Smooth muscle cell (in vitro differentiated cells): ENCODE data around the gene RPS4Y2. TPM values are rescaled to one million over a fixed set of nuclear protein-coding genes. Genes with fewer than 3 reads are reported as not detected.

Experiments
- DNase-seq: peaks from one replicate; lab custom pipeline; 2025; ENCODE audit not compliant: unreplicated experiment; lab: John Stamatoyannopoulos, UW
- H2AFZ ChIP-seq: fragments of 200-600 bp; sonication (generic); 2 replicates; pipeline ENCODE4 v1.6.0; 2016; ENCODE audit warnings: antibody characterized with exemption, low read depth, mild to moderate bottlenecking
- H3F3A ChIP-seq: fragments of 200-600 bp; sonication (generic); 2 replicates; pipeline ENCODE4 v1.6.0; 2017; ENCODE audit warnings: antibody characterized with exemption, low read depth
- H3K27ac ChIP-seq: fragments of 200-600 bp; sonication (generic); 2 replicates; pipeline ENCODE4 v1.5.1; 2016; ENCODE audit warnings: low read depth, mild to moderate bottlenecking
- H3K27me3 ChIP-seq: fragments of 200-600 bp; sonication (generic); 2 replicates; pipeline ENCODE4 v1.6.1; 2016; ENCODE audit warnings: low read depth, mild to moderate bottlenecking
- H3K36me3 ChIP-seq: fragments of 200-600 bp; sonication (generic); 2 replicates; pipeline ENCODE4 v1.5.1; 2016; ENCODE audit warnings: low read depth
- H3K4me1 ChIP-seq: fragments of 200-600 bp; sonication (generic); 2 replicates; pipeline ENCODE4 v1.5.1; 2016; ENCODE audit warnings: low read depth
- H3K4me2 ChIP-seq: fragments of 200-600 bp; sonication (generic); 2 replicates; pipeline ENCODE4 v1.6.0; 2016; ENCODE audit warnings: mild to moderate bottlenecking
- H3K4me3 ChIP-seq: fragments of 200-600 bp; sonication (generic); 2 replicates; pipeline ENCODE4 v1.5.1; 2016; ENCODE audit warnings: mild to moderate bottlenecking
- H3K79me2 ChIP-seq: fragments of 200-600 bp; sonication (generic); 2 replicates; pipeline ENCODE4 v1.6.0; 2016; ENCODE audit warnings: low read depth, mild to moderate bottlenecking
- H3K9ac ChIP-seq: fragments of 200-600 bp; sonication (generic); 2 replicates; pipeline ENCODE4 v1.6.0; 2016; ENCODE audit warnings: low read depth
- H3K9me3 ChIP-seq: fragments of 200-600 bp; sonication (generic); replicated peaks from 2 replicates; pipeline ENCODE4 v1.5.1; 2016; ENCODE audit warnings: low read depth
- H4K20me1 ChIP-seq: fragments of 200-600 bp; sonication (generic); 2 replicates; pipeline ENCODE4 v1.6.0; 2016; ENCODE audit warnings: low read depth
- WGBS: methylation state at CpG from one replicate; pipeline ENCODE4 v1.1.7; 2016; ENCODE audit warnings: low lambda C conversion rate; 5-methylcytosine and 5-hydroxymethylcytosine counted together
- polyA plus RNA-seq: library from polyadenylated mRNA; unstranded; fragments of >200 nt; fragmentation: Nextera tagmentation; extraction: Ambion mirVana; gene quantifications from 2 replicates; pipeline ENCODE4 v1.2.1, GENCODE V29; 2016
- total RNA-seq: library from RNA; depleted of rRNA; stranded (reverse); fragments of >200 nt; gene quantifications from 2 replicates; pipeline ENCODE4 v1.2.3, GENCODE V29; 2014
- TF ChIP-seq, protein P1 (sequence below): fragments of 200-600 bp; sonication (generic); IDR thresholded peaks from 2 replicates; pipeline ENCODE4 v1.5.1; 2017; ENCODE audit warnings: borderline replicate concordance, mild to moderate bottlenecking, antibody characterized with exemption; ENCODE audit not compliant: insufficient read depth, poor library complexity, severe bottlenecking

RPS4Y2 gene
- not detected in 2 replicates for total RNA-seq
- not detected in 2 replicates for polyA plus RNA-seq

DNA sequence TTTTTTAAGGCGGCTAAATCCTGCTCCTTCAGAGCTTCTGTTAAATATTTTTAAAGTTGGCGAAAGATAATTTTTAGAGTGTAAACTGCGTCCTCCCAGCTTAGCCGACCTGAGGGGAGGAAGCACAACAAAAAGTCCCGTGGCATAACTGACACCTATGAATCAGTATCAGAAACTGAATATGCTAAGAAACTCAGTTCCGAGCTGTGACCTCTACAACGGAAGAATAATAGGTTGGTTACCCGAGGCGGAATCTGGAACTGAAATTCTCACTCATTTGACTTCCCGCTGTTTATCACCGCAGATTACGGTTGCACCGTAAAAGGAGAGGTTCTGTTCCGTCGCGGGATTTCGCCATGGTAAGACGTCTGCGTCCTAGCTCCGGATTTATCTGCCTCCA is at the start of gene RPS4Y2:
Gene RPS4Y2 (plus strand): TSS at position 301 of the 400 bp plus-strand sequence. CDS start 56 bp downstream, at position 357.
- H3K27ac ChIP-seq = no peak within 1 kb of the TSS
- H3K27me3 ChIP-seq = no peaks in the 10 kb centered on the region
- H3K4me3 ChIP-seq = no peak within 1 kb of the TSS
- no peaks in the 10 kb centered on the region for H3K9me3 ChIP-seq
- DNase-seq = no peak
- H4K20me1 ChIP-seq = no peaks in the 10 kb centered on the region
- H3K36me3 ChIP-seq = no peaks in the 10 kb centered on the region
- no CpG with 5 or more reads among the region's 20 CpGs for WGBS
- no peak within 1 kb of the TSS for H3K4me2 ChIP-seq
- H3F3A ChIP-seq = no peaks in the 10 kb centered on the region
- no peak within 1 kb of the TSS for H2AFZ ChIP-seq
- no peaks in the 10 kb centered on the region for H3K79me2 ChIP-seq
- no peak within 1 kb of the TSS for H3K9ac ChIP-seq
- H3K4me1 ChIP-seq = no peaks in the 10 kb centered on the region
- TF ChIP-seq, protein P1, sequence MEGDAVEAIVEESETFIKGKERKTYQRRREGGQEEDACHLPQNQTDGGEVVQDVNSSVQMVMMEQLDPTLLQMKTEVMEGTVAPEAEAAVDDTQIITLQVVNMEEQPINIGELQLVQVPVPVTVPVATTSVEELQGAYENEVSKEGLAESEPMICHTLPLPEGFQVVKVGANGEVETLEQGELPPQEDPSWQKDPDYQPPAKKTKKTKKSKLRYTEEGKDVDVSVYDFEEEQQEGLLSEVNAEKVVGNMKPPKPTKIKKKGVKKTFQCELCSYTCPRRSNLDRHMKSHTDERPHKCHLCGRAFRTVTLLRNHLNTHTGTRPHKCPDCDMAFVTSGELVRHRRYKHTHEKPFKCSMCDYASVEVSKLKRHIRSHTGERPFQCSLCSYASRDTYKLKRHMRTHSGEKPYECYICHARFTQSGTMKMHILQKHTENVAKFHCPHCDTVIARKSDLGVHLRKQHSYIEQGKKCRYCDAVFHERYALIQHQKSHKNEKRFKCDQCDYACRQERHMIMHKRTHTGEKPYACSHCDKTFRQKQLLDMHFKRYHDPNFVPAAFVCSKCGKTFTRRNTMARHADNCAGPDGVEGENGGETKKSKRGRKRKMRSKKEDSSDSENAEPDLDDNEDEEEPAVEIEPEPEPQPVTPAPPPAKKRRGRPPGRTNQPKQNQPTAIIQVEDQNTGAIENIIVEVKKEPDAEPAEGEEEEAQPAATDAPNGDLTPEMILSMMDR = no peak

DNA sequence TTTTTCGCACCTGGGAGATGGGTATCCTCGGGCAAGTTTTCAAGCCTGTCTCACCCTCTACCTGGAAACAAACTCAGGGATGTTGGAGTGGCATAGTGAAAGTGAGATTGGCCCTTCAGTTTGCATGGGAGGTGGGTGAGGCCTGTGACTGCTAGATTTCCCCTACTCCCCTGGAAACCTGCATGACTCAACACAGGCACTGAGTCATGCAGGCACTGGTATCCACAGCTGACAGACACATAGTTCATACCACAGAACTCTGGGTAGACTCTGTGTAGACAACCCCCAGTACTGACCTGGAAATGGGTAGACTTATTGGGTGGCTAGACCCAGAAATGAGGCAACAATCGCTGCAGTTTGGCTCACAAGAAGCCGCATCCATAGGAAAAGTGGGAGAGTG is 41.5 kb upstream of the RPS4Y2 start:
- Histone ChIP-seq H3K4me2 (no peak overlapping the region), H3K9me3 (no peaks in the 10 kb centered on the region), H3K36me3 (no peaks in the 10 kb centered on the region), H3K4me3 (no peak overlapping the region), H3K27ac (no peak overlapping the region), H3K79me2 (no peaks in the 10 kb centered on the region), H3K27me3 (no peaks in the 10 kb centered on the region), H3K4me1 (no peaks in the 10 kb centered on the region), H4K20me1 (no peaks in the 10 kb centered on the region), H3F3A (no peaks in the 10 kb centered on the region), H2AFZ (no peak overlapping the region), H3K9ac (no peak overlapping the region)
- no CpG with 5 or more reads among the region's 4 CpGs for WGBS
- no peak for DNase-seq
- TF ChIP-seq, protein P1 = no peak

DNA sequence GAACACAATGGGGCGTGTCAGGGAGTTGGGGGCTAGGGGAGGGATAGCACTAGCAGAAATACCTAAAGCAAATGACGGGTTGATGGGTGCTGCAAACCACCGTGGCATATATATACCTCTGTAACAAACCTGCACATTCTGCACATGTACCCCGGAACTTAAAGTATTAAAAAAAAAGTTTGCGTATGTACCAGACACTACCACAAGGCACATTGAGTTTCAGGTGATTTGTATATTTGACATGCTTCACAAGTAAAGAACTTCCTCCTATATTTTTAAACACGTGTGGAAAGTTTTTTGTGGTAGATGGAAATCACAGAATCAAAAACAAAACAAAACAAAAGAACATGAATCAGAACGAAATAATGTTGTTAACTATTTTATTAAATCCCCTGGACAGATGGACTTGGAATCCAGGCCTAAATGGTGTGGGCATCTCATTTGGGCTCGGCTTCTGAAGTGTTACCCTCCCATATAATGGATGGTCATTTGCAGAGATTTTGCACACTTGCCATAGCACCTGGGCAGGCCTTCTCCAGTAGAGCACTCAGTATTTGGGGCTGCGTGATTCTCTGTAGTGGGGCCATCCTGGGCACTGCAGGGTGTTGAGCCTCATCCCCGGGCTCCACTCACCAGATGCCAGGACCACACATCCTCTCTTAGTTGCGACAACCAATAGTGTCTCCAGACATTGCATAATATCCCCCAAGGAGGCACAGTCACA is 29.6 kb upstream of the RPS4Y2 start:
- no peak overlapping the region for H3K9ac ChIP-seq
- H3F3A ChIP-seq = no peaks in the 10 kb centered on the region
- H2AFZ ChIP-seq = no peak overlapping the region
- no peak for DNase-seq
- no peaks in the 10 kb centered on the region for H3K36me3 ChIP-seq
- H4K20me1 ChIP-seq = no peaks in the 10 kb centered on the region
- no peak overlapping the region for H3K27ac ChIP-seq
- no peaks in the 10 kb centered on the region for H3K27me3 ChIP-seq
- no peaks in the 10 kb centered on the region for H3K4me1 ChIP-seq
- H3K4me2 ChIP-seq = no peak overlapping the region
- no peak overlapping the region for H3K4me3 ChIP-seq
- WGBS = no CpG with 5 or more reads among the region's 11 CpGs
- H3K79me2 ChIP-seq = no peaks in the 10 kb centered on the region
- TF ChIP-seq, protein P1 = no peak
- H3K9me3 ChIP-seq = no peaks in the 10 kb centered on the region

DNA sequence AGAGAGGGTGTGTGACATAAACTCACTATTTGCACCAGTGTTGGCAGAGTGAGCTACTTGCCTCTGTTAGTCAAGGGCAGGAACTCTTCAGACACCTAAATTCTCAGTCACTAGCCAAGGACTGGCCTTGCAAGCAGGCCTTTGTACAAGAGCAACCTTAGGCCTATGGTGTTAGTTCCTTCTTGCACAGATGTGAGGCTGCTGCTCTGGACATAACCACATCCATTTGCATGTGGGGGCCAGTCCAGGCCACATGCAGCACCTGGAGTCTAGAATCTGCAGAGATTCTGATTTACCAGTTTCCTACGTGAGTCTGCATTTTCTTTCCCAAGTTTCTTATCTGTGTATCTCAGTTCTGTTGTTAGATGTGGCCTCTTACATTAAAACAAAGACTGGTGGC is 20.7 kb upstream of the RPS4Y2 start:
- H3F3A ChIP-seq = no peaks in the 10 kb centered on the region
- WGBS = no CpG with 5 or more reads among the region's 1 CpG
- no peak overlapping the region for H2AFZ ChIP-seq
- H3K9ac ChIP-seq = no peak overlapping the region
- H3K9me3 ChIP-seq = no peaks in the 10 kb centered on the region
- H3K4me2 ChIP-seq = no peak overlapping the region
- DNase-seq = no peak
- no peaks in the 10 kb centered on the region for H3K4me1 ChIP-seq
- H3K79me2 ChIP-seq = no peaks in the 10 kb centered on the region
- TF ChIP-seq, protein P1 = no peak
- H3K27me3 ChIP-seq = no peaks in the 10 kb centered on the region
- no peak overlapping the region for H3K27ac ChIP-seq
- no peaks in the 10 kb centered on the region for H3K36me3 ChIP-seq
- no peak overlapping the region for H3K4me3 ChIP-seq
- H4K20me1 ChIP-seq = no peaks in the 10 kb centered on the region
